OCI-LY1 (cell line): ENCODE measurements around the gene SHTN1.

Experiments
- EZH2 ChIP-seq: fragments of 200-600 bp; sonication (generic), shearing (Covaris generic); IDR thresholded peaks from 2 replicates; pipeline ENCODE4 v1.8.0; 2017; ENCODE audit warnings: borderline replicate concordance, mixed run types, mild to moderate bottlenecking, antibody characterized with exemption, low read length, moderate library complexity, mixed read lengths
- TF ChIP-seq, protein P1 (sequence below): fragments of 200-600 bp; sonication (generic), shearing (Covaris generic); IDR thresholded peaks from 2 replicates; pipeline ENCODE4 v1.5.1; 2017; ENCODE audit warnings: mild to moderate bottlenecking, antibody characterized with exemption, low read length, moderate library complexity, mixed read lengths

DNA sequence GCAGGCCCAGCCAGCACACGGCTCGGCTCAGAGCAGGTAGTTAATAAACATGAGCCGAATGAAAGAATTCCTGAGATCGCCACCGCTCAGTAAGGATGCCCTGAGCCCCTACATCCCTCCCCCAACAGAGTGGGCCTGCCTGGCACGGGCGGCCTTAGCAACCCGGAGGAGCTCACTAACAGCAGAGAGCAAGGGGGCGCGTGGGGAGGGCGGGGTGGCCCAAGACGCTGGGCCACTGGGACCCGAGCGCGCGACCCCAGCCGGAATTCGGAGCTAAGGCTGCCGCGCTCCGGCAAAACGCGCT, 156.1 kb downstream of the SHTN1 start:
- TF ChIP-seq, protein P1, sequence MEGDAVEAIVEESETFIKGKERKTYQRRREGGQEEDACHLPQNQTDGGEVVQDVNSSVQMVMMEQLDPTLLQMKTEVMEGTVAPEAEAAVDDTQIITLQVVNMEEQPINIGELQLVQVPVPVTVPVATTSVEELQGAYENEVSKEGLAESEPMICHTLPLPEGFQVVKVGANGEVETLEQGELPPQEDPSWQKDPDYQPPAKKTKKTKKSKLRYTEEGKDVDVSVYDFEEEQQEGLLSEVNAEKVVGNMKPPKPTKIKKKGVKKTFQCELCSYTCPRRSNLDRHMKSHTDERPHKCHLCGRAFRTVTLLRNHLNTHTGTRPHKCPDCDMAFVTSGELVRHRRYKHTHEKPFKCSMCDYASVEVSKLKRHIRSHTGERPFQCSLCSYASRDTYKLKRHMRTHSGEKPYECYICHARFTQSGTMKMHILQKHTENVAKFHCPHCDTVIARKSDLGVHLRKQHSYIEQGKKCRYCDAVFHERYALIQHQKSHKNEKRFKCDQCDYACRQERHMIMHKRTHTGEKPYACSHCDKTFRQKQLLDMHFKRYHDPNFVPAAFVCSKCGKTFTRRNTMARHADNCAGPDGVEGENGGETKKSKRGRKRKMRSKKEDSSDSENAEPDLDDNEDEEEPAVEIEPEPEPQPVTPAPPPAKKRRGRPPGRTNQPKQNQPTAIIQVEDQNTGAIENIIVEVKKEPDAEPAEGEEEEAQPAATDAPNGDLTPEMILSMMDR: no peak
- no peak for TF ChIP-seq EZH2
